ENCODE results near the gene NFIB.

NFIB gene

DNA sequence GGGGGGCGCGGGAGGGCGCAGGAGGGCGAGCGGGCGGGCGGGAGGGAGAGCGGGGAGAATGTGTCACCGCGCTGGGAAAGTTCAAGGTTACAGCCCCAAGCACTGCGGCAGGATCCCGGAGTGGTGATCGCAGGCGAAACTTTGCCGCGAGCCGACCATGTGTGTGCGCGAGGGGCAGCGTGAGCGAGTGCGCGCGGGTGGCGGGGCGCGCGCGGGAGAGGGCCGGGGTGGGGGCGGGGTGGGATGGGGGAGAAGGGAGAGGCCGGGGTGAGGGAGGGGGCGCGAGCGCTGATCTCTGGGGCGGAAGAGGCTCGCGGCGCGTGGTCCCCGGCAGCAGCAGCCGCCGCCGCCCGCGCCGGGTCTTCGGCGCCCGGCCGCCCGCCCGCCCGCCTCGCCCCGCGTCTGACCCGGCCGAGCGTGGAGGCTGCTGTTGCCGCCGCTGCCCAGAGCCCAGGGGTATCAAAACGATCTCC lies at the start of gene NFIB:
TSS of gene NFIB (minus strand) at position 191 of the 473 bp plus-strand sequence. CDS start 630 bp downstream, outside the sequence.
- peak; percentile 49 for DNase-seq

- DNase-seq, result no peak
Measured at GRCh38 chr9:14362175-14362574, 48.2 kb upstream of the NFIB start.

GRCh38 chr9:14361074-14361473 lies 47.1 kb upstream of the NFIB start:
- no peak for DNase-seq

- no peak for DNase-seq
Measured at GRCh38 chr9:14358523-14358922, 44.6 kb upstream of the NFIB start.

DNA sequence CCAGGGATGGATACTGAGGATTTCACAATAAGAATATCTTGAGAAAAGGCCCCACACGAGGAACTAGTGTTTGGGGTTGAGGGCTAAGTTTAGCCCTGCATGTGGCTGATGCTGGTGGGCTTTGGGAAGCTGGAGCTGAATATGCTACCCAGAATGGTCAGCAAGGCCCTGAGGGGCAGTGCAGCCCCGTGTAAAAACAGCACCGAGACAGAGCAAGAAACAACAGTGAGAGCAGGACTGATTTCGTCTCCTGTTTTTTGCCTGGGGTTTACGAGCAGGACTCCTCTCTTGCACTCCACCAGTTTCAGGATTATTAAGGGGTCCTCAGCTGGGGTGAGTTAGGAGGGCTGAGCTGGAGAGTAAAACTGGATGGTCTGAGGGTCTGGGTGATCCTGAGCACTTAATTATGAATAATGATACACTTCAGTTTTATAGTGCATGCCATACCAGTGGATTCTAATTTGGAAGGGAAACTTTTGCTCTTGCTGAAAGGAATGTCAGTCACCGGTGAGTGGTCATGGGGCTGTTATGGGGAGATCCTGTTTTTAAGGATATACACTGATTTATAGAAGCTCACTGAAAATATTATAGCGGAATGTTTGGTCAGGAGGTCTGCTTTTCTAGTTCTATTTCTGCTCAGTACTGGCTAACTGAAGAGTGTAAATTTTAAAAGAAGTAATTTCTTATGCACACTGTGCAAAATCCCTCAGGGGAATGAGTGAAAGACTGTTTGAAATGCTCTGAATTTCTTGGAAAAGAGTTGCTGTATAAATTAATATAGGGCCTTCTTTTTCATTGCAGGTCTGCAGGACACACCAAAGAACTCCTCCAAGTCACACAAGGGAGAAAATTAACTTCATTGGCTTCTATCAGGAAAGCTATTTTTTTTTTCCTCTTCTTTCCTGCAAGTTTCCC lies 42.7 kb upstream of the NFIB start:
- DNase-seq, result no peak

DNA sequence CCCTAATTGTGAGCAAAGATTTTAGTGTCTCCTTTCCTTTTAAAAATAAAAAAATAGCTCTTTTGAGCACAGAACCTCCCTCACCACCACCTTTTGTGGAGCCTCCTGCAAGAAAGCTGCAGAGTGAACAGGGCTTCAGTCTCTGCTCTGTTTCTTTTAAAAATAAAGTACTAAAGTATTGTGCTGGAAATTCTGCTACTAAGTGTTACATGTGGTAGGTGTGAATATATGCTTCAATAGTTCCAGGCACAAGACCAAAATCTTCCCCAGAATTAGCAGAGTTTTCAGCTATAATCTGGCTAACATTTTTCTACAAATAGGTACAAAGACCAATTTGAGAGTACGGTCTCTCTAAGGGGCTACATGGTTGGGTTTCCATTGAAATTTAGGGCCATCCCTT lies 40.3 kb upstream of the NFIB start:
- DNase-seq, result no peak

DNA sequence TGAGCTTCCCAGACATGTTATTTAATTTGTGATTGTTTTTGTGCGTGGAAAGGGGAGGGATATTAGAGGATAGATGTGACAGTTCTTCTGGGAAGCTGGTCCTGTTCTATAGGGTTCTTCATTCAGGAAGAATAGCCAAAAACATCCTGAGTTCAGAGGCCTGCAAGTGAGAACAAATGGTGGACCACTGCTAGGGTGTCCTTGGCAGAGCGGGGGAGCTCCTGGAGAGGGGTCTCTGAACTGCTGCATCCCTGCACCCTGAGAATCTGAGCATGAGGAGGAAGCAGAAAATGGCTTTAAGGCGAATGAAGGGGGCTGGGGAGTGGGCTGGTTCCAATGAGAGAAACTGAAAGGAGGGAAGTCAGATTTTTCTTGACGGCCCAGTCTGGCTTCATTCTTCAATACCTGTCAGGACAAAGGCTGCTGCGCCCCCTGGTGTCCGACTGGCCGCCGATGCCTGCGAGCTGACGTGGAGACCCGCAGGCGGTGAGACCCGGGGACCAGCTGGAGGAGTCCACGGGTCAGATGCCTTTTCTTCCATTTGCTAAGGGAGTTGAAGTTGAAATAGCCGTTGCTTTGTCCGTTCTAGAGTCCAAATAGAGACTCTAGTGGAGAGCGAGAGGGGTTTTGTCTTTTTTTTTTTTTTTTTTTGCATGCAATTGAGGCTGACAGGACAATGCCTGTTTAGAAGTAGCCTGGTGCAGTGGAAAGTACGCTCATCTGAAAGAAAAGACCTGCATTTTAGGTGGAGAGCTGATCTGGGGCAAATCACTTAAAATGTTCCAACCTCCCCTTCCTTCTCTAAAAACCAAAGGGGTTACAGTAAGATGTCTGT lies 39.5 kb upstream of the NFIB start:
- DNase-seq, result peak; percentile 61

DNA sequence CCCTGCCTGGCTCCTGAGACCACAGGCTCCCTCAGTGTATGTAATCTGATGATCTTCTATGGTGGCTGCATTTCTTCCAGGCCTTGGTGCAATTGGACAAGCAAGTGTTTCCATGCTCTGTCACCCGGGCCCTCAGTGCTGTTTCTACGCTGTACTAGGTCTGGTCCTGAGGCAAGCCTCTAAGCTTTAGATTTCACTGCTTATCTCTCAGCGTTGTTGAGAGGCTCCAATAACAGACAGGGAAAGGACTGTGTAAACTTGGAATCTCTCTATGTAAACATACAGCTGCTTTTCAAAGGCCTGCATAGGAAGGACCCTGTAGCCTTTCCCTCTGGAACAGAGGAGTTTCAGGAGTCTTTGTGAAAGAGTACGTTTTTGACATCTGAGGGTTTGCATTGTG lies 38.6 kb upstream of the NFIB start:
- no peak for DNase-seq

- no peak for DNase-seq
Measured at GRCh38 chr9:14351221-14351836, 37.4 kb upstream of the NFIB start.

- DNase-seq, result no peak
Measured at GRCh38 chr9:14350754-14351153, 36.8 kb upstream of the NFIB start.

DNA sequence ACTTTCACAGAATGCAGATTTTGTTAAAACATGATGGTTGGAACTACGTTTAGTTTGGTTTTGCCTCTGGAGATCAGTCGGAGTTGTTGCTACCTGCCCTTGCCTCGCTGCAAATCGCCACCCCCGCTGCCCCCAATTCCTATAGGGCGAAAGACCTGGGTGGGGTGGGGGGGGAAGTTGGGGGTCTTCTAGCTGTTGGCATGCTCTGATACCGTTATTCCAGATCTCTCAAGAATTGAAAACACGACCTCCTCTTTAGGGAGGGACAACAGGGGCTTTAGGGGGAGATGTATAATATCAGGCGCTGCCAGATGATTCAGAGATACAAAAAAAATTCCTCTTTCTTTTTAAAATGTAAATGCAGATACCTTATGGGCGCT lies 36.4 kb upstream of the NFIB start:
- no peak for DNase-seq

DNA sequence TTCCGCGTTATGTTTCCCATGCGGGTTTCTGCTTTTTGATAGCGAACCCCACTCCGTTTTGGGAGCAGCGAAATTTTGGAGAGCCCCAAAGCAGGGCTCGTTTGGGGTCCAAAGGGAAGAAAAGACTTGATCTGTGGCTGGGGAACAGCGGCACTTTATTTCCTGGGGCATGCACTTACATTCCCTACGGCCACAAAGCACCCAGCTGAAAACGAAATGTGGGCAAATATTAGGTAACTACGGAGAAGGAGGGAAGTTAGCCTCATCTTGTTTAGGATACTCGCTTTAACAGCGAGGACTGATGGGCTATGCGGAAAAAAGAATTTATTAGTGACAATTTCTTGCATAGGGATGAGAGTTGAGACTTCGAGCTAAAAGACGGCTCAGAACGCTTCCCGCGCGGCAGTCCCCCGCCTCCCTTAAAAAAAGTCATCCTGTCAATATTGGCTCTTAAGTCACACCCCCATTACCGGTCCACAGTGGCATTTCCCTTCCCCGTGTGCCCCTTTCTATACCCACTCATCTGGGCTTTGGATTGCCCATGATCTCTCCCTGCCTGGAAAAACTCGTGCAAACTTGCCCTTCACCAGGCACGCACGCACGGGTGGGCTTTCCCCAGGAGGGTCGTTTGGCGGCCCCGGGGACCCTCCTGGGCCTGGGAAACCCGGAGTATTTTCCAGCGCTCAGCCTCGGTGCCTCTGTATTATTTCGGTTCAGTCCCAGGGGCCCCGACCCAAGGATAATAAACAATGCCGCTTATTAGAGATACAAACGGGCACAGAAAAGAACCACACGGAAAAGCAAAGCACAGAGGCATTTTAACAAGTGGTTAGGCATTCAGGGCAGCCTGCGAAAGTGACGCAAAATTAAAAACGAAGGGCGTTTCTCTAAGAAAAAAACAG lies 35.8 kb upstream of the NFIB start:
- no peak for DNase-seq

GRCh38 chr9:14349146-14349446 lies 35.2 kb upstream of the NFIB start:
- no peak for DNase-seq

DNA sequence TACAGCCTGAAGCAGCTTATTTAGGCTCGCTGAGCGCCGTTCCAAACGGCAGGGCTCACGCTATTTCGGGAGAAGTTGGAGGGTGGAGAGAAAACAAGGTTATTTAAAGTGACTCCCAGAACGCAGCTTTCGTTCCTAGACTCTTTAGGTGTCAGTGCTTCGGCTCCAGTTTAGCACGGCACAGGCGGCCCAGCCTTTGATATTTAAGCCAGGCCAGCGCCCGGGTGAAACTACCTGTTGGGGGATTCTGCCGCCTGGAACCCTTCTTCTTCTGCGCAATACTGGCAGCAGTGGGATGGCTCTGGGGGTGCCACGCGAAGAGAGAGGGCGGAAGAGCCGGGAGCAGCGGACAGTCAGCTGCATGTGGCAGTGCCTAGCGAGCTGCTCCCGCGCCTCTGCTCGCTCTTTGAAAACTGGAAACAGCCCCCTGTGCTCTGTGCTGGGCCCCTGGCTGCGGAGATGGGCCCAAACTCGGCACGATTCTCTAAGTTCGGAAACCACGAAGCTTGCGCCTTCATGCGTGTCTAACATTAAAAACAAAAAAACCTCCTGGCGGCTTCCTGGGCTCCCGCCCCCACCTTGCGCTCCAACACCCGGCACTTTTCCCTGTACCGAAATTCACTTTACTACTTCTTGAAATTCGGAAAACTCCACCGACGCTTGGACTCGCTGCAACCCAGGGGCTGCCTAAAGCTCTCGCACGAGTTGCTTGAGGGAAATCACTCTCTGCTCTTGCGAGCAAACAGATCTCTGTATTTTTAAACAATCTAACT lies 34.6 kb upstream of the NFIB start:
- no peak for DNase-seq

DNA sequence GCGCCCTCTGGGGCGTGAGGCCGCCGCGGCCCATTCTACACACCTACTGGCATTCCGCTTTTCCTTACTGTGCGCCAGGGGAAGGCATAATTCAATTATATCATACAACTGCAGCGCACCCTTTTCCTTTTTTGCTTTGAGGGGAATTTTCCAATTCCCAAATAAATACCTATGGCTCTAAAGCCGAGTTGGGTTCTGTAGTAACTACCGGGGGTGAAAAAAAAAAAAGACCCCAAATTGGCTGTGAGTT lies 34.1 kb upstream of the NFIB start:
- DNase-seq, result no peak

DNA sequence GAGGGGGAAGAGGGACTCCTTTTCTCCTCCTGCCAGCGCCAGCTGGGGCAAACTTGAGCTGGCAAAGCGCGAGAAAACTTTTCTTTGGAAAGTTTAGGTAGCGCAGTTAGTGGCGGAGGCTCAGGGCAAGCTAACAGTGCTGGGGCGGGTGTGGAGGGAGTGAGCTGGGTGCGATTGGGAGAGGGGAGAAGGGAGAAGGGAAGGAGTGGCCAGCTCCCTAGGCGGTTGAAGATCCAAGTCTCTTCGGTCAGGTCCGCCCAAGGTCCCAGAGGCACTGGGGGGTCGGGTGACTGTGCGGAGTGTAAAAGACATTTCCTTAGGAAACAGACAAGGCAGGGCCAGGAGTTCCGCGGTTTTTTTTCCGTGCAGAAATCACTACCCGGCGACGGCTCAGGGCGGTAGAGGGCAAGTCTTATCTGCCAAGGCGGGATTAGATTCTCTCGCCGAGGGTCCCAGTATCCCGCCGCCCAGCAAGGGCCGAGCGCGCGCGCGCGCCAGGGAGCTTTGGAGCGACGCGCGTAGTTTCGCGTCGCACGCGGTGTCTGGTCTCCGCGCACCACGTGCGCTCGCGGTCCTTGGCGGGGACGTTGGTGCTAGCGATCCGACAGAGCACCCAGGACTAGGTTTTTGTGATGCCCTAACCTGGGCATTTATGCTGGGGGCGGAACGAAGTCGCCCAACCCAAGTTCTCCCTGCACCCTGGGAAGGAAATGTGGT lies 33.6 kb upstream of the NFIB start:
- no peak for DNase-seq

DNA sequence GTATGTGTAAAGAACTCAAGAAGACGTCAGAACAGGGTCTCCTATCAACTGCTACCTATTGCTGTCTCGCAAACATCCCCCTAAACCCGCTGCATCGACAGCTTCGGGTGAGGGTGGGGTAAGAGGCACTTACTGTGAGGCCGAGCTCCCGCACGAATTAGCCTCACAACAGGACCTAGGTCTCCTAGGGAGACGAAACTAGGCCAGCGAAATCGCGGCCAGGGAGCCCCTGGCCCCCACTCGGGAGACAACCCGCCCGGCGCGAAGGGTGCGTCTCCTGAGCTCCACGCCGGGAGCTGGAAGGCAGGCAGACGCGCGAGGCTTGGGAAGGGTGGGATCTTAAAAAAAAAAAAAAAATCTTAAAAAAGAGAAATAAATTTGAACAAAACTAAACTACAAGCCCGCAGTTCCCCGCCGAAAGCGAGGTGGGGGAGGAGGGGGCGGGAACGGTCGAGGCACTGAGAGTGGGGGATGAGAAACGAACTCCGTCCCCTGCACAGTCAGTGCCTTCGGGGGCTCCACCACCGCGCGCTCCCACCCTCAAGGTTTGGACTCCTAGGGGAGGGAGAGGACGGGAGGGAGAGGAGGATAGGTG lies 33.0 kb upstream of the NFIB start:
- DNase-seq, result no peak

- DNase-seq, result no peak
Measured at GRCh38 chr9:14346231-14346791, 32.4 kb upstream of the NFIB start.

GRCh38 chr9:14345354-14346230 lies 31.7 kb upstream of the NFIB start:
- no peak for DNase-seq

GRCh38 chr9:14344941-14345353 lies 31.0 kb upstream of the NFIB start:
- no peak for DNase-seq

All from NCI-H2171 treated with DMSO at 0.1 percent for 48 hours (cell line).